NCI-H187 (cell line): ENCODE measurements around the gene TAF1B.
A peak's percentile ranks its signal among the peaks of the same experiment; 100 is the strongest.

Experiments used
- DNase-seq, 2 experiments: peaks; one replicate each; lab custom pipeline; 2025; lab: John Stamatoyannopoulos, UW

TAF1B gene

DNA sequence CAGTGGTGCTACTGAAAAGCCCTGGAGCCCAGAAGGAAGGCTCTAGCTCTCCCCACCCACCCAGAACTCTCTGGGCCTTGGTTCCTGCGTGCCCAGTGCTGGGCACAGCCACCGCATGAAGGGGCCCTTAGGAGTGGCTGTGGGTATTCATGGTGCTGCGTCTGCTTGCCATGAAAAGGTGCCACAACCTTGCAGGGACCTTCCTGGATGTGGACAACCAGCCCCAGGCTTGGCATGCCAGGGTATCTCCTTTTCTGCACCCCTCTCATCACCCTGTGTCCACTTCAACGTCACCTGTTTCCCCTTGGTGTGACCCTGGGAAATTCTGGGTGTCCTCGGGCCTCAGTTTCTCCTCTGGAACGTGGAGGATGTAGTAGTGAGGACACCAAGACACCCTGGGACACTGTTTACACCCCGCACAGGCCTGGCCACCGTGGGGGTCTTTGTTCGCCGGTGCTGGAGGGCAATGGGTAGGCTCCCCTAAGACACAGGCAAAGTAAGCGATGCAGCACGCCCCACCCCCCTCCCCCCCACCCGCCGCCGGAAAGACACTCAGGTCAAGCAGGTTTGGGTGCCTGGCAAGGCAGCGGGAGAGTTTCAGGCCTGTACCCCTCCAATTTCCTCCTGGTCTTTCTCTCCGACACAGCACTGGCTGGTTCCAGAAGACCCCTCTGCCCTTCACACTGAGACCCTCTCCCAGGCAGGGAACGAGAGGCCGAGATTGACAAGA, 34.8 kb upstream of the TAF1B start:
- DNase-seq: no peak

DNA sequence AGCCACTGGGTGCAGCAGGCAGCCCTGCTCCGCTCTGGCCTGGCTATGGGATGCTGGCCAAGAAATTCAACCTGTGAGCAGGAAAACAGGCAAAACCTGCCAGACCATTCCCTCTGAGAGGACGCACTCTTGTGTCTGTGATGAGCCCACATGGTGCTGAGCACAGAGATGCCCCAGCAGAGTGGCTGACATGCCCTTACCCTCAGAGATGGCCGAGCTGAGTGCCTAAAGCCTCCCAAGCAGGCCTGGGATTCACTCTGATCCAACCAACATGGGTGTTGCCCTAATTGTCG, 34.3 kb upstream of the TAF1B start:
- DNase-seq: no peak

DNA sequence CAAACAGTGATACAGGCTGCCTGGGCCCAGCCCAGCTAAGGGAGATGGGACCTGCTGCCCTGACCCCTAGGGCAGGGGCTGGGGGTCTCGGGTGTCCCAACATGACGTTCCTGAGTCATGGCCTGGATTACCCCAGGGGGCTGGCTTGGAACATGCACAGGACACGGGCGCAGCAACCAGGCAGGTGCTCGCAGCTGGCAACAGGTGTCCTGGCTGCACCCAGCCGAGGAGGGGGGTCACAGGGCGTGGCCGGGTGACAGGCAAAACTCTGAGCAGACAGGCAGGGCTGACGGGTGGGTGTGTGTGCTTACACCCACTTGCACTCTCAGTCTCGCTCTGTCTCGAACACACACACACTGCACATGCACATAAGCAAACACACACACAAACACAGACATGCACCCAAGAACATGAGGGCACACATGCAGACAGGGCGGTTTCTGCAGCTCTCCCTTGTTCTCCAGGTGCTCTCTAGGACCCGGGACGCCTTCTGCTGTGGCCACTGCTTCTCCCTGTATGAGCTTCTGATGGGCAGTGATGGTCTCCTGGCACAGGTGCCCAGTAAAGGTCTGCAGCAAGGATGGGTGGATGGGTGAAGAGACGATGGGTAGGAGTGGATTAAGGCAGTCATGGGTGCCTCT, 33.7 kb upstream of the TAF1B start:
- peak; percentile 23 to 58 for DNase-seq

DNA sequence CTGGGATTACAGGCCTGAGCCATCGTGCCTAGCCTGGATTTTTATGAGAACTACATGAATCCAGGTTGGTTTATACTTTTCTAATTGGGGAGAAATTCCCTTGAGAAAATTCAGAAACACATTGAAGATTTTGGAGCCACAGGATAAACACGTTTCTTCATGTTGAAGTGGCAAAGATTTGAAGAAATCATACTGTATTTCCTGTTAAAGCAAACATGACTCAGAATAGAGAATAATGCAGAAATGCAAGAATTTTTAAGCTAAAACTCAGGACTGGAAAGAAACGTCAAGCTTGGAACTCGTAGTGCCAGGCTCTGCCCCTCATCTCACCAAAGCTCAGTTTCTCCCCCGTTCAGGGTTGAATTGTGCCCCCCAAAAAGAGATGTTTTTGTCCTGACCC, 32.1 kb upstream of the TAF1B start:
- DNase-seq: no peak

- DNase-seq: no peak
Measured at GRCh38 chr2:9811679-9812511, 31.4 kb upstream of the TAF1B start.

DNA sequence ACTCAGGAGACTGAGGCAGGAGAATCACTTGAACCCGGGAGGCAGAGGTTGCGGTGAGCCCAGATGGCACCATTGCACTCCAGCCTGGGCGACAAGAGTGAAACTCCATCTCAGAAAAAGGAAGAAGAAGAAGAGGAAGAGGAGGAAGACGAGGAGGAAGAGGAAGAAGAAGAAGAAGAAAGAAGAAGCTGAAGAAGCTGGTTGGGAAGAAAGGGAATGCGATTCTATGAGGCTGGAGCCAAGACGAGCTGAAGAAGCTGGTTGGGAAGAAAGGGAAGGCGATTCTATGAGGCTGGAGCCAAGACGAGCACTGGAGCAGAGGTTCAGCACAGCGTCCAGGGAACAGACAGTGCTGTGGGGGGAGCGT, 30.3 kb upstream of the TAF1B start:
- DNase-seq: no peak

GRCh38 chr2:9813312-9814128, 29.8 kb upstream of the TAF1B start:
- DNase-seq: peak; percentile 36 to 56

DNA sequence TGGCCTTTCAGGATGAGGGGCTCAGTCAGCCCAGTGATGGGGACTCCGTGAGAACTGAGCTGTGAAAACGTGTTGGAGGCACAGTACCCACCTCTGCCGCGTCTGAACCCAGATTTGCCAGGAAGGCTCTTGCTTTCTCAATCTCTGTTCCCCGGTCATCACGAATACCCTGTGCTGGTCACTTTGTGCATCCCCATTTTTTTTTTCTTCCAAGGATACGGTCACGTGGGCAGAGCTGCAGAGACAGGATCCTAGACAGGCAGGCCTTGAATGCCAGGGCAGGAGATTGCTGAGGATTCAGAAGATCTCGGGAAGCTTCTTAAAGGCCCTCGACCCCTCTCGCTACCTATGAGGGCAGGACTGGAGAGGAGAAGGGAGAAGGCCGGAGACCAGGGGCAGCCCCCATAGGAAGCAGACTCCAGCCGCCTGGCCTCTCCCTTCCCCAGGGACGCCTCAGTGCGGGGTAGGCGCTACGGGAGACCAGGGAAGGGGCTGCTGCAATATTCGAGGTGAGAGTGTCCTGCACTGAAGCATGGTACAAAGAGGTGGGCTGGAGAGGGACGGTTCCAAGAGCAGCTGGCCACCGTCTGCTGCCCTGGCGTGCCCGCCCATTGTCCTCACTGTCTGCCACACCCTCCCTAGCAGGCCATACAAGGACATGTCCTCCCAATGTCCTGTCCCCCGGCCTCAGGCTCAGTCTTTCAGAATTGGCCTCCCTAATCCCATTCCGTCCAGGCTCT, 29.0 kb upstream of the TAF1B start:
- no peak for DNase-seq

DNA sequence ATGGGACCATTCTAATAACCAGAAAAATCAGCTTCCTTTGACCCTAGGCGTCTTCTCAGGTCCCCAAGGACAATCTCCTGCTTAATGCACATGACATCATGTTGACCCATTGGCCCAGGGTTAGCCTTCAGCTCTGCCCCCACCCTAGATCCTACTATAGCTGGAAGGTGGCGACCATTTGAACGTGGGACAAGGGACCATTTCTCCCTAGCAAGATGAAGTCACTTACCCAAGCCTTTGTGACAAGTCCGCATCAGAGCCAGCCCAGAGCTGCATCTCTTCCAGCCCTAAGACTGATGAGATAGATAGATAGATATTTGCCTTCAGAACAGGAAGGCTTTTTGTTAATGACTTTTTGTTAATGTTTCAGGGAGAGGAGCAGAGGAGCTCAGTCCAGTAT, 28.2 kb upstream of the TAF1B start:
- no peak for DNase-seq

- DNase-seq: no peak
Measured at GRCh38 chr2:9815844-9816279, 27.4 kb upstream of the TAF1B start.

GRCh38 chr2:9818097-9818496, 25.2 kb upstream of the TAF1B start:
- DNase-seq: no peak

- no peak for DNase-seq
Measured at GRCh38 chr2:9819551-9819950, 23.7 kb upstream of the TAF1B start.

- DNase-seq: no peak
Measured at GRCh38 chr2:9820020-9820973, 23.0 kb upstream of the TAF1B start.

DNA sequence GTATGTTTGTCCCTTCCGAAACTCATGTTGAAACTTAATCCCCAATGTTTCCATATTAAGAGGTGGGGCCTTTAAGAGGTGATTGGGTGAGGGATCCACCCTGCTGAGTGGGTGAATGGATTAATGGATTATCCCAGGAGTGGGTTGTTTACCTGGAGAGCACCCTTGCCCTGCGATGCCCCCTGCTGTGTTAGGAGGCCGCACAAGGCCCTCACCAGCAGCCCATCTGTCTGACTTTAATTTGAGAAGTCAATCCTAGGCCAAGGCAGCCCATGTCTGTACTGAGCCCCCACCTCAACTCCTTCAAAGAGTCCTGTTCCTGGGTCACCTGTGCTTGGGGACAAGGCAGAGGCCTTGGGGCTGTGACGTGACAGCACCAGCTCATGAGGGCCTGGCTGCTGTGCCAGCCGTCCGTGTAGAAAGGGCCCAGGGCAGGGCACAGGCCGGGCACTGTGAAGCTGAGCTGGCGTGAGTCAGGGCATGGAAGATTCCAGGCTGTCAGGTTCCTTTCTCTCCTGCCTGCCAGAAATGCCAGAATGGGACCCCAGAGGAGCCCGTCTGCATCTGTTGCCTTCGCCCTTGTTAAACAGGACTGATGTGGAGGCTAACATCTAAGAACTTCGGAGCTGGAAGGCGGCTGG, 21.3 kb upstream of the TAF1B start:
- DNase-seq: no peak

GRCh38 chr2:9824441-9824840, 18.8 kb upstream of the TAF1B start:
- DNase-seq: no peak

- no peak for DNase-seq
Measured at GRCh38 chr2:9824956-9825720, 18.1 kb upstream of the TAF1B start.

- no peak for DNase-seq
Measured at GRCh38 chr2:9826208-9826607, 17.1 kb upstream of the TAF1B start.

- no peak for DNase-seq
Measured at GRCh38 chr2:9830685-9831410, 12.4 kb upstream of the TAF1B start.

DNA sequence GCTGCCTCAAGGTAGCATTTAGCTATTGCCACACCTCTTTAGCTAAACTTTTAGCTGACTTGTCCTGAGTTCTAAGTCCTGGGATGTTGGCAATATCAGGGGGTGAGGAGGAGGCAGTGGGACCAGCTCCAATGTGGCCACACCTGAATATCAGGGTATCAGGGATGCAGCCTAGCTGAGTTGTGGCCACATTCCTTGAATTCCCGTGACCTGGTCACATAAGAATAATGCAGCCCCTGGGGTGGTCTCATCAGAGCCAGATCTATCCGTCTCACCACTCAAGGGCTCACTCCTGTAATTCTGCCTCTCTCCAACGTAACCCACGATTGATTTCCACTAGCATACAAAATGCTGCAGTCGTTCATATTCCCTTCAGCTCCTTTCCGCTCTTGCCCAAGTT, 11.6 kb upstream of the TAF1B start:
- no peak for DNase-seq
